ENCODE results near the gene C6orf120. TPM values are rescaled to one million over a fixed set of nuclear protein-coding genes. Genes with fewer than 3 reads are reported as not detected.
A peak's percentile ranks its signal among the peaks of the same experiment; 100 is the strongest.

C6orf120 gene
- total RNA-seq, 4 donors from 2014 or later: 19.0 to 41.5 (median 31.4) TPM

- H3K27me3 ChIP-seq: no peaks in the 10 kb centered on the region
- H3K27ac ChIP-seq: no peak overlapping the region
- H3K9me3 ChIP-seq: no peaks in the 10 kb centered on the region
- H3K4me3 ChIP-seq: no peak overlapping the region
- DNase-seq: no peak
- no peaks in the 10 kb centered on the region for H3K36me3 ChIP-seq
- TF ChIP-seq POLR2A (IDR thresholded peaks at IDR 0.05) (no peak), CTCF (IDR thresholded peaks at IDR 0.05) (no peak)
- H3K4me1 ChIP-seq: no peaks in the 10 kb centered on the region
Observed at GRCh38 chr6:169738976-169739529, 37.1 kb downstream of the C6orf120 start.

- H3K4me1 ChIP-seq: no peaks in the 10 kb centered on the region
- H3K9me3 ChIP-seq: no peaks in the 10 kb centered on the region
- H3K27ac ChIP-seq: no peak overlapping the region
- no peak for DNase-seq
- H3K4me3 ChIP-seq: no peak overlapping the region
- H3K36me3 ChIP-seq: no peaks in the 10 kb centered on the region
- H3K27me3 ChIP-seq: no peaks in the 10 kb centered on the region
- TF ChIP-seq CTCF (IDR thresholded peaks at IDR 0.05): no peak
- no peak for TF ChIP-seq POLR2A (IDR thresholded peaks at IDR 0.05)
Observed at GRCh38 chr6:169741344-169741743, 39.4 kb downstream of the C6orf120 start.

- peaks cover 0 to 7% (median 0%) of the 10 kb centered on the region in 4 donors for H3K4me1 ChIP-seq
- H3K27me3 ChIP-seq: no peaks in the 10 kb centered on the region
- TF ChIP-seq CTCF (IDR thresholded peaks at IDR 0.05) (no peak), POLR2A (IDR thresholded peaks at IDR 0.05) (no peak)
Observed at GRCh38 chr6:169745405-169745804, 43.5 kb downstream of the C6orf120 start.

GRCh38 chr6:169746556-169746955 is 44.6 kb downstream of the C6orf120 start:
- H3K27ac ChIP-seq: no peak overlapping the region
- H3K27me3 ChIP-seq: no peaks in the 10 kb centered on the region
- no peak for DNase-seq
- peaks cover 0 to 10% (median 2%) of the 10 kb centered on the region in 4 donors for H3K4me1 ChIP-seq
- H3K9me3 ChIP-seq: no peaks in the 10 kb centered on the region
- no peak overlapping the region for H3K4me3 ChIP-seq
- H3K36me3 ChIP-seq: no peaks in the 10 kb centered on the region
- no peak for TF ChIP-seq POLR2A (IDR thresholded peaks at IDR 0.05)
- no peak for TF ChIP-seq CTCF (IDR thresholded peaks at IDR 0.05)

More at GRCh38 chr6:169745405-169745804, 43.5 kb downstream of the C6orf120 start:
- H3K36me3 ChIP-seq: no peaks in the 10 kb centered on the region
- DNase-seq: no peak
- no peaks in the 10 kb centered on the region for H3K9me3 ChIP-seq
- H3K4me3 ChIP-seq: no peak overlapping the region
- H3K27ac ChIP-seq: no peak overlapping the region

GRCh38 chr6:169751242-169752073 is 49.5 kb downstream of the C6orf120 start, which contains the start of the genes DYNLT2 and ERMARD:
Gene DYNLT2 (minus strand): TSS chr6:169751572. CDS start chr6:169751458, 114 bp downstream.
Gene ERMARD (plus strand): TSS chr6:169751622. CDS start chr6:169751658, 36 bp downstream.
- H3K27me3 ChIP-seq: no peaks in the 10 kb centered on the region
- peaks cover 0 to 2% (median 0%) of the 10 kb centered on the region in 3 donors for H3K36me3 ChIP-seq
- DNase-seq: peak; percentile 89 to 97 (median 97)
- H3K9me3 ChIP-seq: no peaks in the 10 kb centered on the region
- peak within 1 kb of the TSS; percentile 91 to 97 (median 94) for H3K27ac ChIP-seq
- TF ChIP-seq POLR2A (IDR thresholded peaks at IDR 0.05) (peak; percentile 79 to 89), CTCF (IDR thresholded peaks at IDR 0.05) (peak in 5 of 6 experiments; percentile 22 to 63 (median 53))
- H3K4me1 ChIP-seq: peaks cover 0 to 17% (median 2%) of the 10 kb centered on the region in 4 donors
- H3K4me3 ChIP-seq: peak within 1 kb of the TSS; percentile 74 to 89 (median 82)
